CD4-positive, alpha-beta T cell treated with Interleukin-1 beta for 1 hour (primary cell): ENCODE data around the gene ANKRD52.
"Not testable (repeated sequence)": the region's sequence is repeated elsewhere in the genome, so short reads cannot be mapped to it uniquely, and the experiment has no call there.

Experiments
- DNase-seq, 2 donors: peaks; one replicate each; pipeline ENCODE4 v3.0.0-alpha.2; 2020 to 2022

Gene ANKRD52

DNA sequence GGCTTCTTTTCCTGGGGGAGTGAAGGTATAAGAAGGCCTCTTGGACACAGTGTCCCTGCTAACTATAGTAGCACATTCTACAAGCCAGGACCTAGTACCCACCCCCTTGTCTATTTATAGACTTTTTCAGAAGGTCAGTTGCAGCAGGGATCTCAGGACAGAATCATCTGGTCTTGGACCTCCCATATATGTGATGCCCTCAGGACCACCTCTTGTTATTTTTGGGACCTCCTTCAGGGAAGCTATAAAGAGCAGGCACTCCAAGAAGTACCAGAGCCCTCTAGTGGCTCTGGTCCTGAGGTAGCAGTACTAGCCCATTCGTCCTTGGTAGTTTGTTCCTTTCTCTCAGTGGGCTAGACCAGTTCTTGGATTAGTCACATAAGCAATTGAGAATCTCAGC lies 12.8 kb upstream of the ANKRD52 start:
- DNase-seq = no peak

DNA sequence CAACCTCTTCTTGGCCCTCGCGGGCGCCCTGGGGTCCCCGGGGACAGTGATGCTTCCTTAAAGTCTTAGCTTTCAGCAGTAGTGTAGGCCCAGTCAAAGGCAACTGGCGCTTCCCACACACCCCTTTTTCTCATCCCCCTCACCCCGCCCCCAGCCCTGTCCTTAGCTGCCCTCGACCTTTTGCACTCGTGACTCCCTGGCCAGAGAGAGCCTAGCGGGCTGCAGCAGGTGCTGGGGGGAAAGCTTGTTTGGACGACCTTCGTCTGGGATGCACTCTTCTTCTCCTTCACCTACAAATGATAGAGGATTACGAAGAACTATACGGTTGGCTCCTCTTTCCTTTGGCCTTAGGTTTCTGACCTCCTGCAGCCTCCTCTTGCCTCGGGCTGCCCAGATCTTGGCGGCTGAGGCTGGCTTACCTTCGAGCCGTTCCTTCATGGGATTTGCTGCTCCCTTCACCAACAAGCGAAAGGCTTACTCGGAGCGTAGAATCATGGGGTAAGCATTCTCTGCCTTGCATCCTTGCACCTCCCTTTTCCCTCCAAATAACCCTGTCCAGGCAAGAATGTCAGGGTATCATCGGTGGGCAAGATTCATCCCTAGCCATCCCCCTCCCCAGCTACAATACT lies 9.4 kb upstream of the ANKRD52 start:
- DNase-seq = no peak

DNA sequence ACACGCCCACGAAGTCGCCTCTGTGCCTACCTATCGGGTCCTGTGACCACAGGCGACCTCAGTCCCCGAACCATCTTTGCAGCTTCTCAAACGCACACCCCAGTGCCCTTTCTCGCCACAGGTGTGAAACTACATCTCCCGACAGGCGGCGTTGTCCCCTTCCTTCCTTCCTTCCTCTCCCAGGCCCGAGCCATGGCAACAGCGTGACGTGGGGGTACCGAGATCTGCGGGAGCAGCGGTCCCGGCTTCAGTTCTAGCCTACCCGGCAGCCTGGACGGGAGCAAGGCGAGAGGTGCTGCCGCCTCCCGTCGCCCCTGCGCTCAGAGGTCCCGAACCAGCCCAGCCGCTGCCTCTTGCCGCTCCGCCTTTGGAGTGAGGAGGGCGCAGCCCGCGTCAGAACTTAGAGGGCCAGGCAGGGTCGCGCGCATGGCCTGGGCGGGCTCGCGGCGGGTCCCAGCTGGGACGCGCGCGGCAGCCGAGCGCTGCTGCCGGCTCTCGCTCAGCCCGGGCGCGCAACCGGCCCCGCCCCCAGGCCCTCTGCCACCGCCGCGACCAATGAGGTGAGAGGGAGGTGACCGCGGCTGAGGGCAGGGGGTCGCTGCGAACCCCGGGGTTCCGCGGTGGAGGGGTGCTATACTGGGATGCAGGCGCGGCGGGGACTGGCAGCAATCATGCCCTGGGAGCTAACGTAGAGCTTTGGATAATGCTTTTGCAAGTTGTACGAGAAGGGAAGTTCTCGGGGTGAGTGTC lies 8.7 kb upstream of the ANKRD52 start, which contains the start of gene COQ10A:
Gene COQ10A, plus strand, starts transcription at position 250 of the 750 bp plus-strand sequence. Its CDS starts 177 bp downstream, at position 427.
- peak; percentile 89 to 91 for DNase-seq

DNA sequence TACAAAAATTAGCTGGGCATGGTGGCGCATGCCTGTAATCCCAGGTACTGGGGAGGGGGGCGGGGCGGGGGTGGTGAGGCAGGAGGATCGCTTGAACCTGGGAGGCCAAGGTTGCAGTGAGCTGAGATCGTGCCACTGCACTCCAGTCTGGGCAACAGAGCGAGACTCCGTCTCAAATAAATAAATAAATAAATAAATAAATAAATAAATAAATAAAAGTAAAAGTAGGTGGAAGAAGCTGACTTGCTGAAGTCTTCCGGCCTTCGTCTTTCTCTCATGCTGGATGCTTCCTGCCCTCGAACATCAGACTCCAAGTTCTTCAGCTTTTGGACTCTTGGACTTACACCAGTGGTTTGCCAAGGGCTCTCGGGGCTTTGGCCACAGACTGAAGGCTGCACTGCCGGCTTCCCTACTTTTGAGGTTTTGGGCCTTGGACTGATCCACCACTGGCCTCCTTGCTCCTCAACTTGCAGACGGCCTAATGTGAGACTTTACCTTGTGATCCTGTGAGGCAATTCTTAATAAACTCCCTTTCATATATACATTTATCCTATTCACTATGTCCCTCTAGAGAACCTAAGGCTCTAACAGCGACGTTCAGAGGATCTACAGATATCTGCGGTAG lies 8.0 kb upstream of the ANKRD52 start:
- not testable (repeated sequence) for DNase-seq

GRCh38 chr12:56262955-56263354 lies 4.8 kb upstream of the ANKRD52 start:
- not testable (repeated sequence) for DNase-seq

DNA sequence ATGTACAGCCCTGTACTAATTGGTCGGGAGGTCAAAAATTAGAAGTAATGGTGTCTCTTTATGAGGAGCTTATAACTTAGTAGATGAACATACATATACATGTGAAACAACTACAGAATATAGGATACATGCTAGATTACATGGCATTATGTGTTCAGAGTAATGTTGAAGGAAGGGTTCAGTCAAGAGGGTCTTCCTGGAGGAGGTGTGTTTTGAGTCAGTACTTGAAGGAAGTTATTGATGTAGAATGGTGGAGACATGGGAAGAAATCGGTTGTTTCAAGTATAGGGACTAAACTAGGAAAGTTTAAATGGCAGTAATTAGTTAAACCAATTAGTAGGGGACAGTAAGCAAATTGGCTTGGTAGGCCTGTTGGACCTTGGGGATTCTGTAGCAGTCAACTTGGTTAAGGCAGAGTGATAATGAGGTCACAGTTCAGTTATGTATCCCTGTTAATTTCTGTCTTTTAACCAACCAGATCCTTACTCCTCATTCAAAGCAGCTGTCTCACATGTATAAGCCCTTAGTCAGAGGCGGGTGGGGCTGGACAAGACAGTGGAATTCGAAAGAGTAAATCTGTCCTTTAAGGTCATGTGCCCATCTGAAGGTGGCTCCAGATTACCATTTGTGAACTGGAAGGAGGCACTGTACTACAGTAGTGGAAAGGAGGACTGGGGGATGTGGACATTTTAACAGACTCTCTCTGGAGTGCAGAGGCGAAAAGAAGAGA lies 3.5 kb upstream of the ANKRD52 start:
- DNase-seq = no peak

DNA sequence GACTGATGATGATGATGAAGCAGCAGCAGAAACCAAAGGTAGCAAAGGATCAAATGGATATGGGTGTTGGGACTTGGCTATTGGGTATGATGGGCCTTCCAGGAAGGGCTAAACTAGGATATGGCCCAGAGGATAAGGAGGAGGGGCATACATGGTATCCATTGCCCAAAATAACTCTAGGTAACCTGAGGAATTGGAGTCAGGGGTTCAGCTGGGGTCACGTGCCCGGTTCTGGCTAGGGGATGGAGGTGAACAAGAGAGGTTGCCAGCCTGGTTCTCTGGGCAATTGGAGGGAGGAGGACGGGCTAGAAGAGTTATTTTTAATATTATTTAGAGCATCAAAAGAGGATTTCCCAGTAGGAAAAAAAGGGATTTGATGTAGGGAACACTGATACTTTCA lies 2.7 kb upstream of the ANKRD52 start:
- no peak for DNase-seq

DNA sequence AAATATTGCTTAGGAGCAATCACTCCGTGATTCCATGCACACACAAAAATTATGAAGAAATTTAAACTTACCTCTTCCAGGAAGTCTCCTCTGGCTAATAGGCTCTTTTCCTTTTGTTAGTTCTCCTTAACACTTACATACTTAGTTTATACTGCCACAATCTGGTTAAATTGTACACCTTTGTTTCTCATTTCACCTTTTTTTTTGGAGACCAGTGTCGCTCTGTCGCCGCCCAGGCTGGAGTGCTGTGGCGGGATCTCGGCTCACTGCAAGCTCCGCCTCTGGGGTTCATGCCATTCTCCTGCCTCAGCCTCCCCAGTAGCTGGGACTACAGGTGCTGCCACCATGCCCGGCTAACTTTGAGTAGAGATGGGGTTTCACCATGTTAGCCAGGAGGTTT lies 2.2 kb upstream of the ANKRD52 start:
- DNase-seq = no peak

GRCh38 chr12:56258820-56259183 lies 618 bp upstream of the ANKRD52 start:
- no peak for DNase-seq

DNA sequence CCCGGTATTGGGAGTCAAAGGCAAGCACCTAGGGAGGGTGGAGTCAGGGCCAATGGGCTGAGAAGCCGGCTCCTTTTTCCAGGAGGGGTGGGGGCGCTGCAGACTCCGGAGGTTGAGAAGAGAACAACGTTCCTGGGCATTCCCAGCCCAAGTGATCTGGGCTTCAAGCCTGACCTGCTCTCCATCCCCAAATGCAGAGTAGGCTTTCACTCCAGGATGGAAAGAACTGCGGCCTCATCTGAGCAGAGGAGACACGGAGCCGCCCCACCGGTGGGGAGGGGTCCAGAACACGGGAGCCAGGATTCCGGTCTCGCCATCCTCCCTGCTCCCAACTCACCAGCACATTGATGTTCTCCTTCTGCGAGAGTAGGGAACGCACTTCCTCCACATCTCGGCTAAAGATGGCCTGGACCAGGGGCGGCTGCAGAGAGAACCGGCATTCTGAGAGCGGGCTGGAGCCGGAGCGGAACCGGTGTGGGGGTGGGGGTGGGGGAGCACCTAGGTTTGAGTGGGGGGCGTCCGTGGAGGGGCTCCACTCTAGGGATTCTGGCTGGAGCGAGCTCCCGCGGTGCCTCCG lies 605 bp downstream of the ANKRD52 start:
- no peak for DNase-seq

- no peak for DNase-seq
Observed at GRCh38 chr12:56257071-56257470, 1.1 kb downstream of the ANKRD52 start.

DNA sequence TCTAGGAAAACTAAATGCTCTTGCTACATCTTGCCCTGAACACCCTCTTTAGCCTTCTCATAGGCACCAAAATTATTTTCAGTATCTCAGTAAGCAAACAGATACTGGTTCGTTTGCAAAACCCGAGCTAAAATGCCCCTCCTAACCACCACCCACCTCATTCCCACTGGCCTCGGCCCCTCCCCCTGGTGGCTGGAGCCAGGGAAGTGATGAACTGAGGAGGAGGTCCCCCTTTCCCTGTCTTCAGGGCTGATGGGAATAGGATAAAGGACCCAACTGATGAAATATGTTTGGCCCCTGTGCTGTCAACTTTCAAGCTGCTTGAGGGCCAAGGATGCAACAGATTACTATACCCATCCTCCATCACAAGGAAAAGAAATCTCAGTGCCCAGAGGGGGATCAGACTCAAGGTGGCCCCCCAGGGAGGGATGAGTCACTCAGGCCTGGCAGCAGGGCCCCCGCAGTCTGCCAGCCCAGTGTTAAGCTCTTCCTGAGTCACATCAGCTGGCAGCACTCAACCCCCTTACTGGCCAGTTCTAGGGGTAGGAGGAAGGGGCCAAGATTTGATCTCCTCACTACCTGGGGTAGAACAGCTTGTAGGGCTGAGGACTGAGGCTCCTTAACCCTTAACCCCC lies 1.7 kb downstream of the ANKRD52 start:
- no peak for DNase-seq

DNA sequence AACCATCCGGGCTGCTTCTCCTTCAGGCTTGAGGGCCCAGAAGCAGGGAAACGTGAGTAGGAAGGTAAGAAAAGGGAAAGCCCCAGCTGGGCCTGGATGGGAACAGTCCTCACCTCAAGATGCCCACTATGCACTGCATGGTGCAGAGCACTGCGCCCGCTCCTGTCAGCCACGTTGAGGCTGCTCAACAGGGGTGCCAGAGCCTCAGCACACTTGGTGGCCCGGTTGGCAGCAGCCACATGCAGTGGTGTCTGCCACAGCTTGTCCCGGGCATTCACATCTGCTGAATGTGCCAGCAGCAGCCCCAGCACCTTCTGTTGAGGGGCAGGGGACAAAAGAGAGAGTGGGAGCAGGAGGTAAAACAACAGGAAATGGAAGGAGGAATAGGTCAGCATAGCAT lies 2.5 kb downstream of the ANKRD52 start:
- DNase-seq = no peak

- no peak for DNase-seq
Observed at GRCh38 chr12:56253091-56253490, 5.1 kb downstream of the ANKRD52 start.

- DNase-seq = no peak
Observed at GRCh38 chr12:56252649-56253048, 5.5 kb downstream of the ANKRD52 start.

GRCh38 chr12:56248711-56249110 lies 9.5 kb downstream of the ANKRD52 start:
- DNase-seq = no peak

GRCh38 chr12:56247923-56248322 lies 10.3 kb downstream of the ANKRD52 start:
- no peak for DNase-seq

- DNase-seq = no peak
Observed at GRCh38 chr12:56244494-56244893, 13.7 kb downstream of the ANKRD52 start.

DNA sequence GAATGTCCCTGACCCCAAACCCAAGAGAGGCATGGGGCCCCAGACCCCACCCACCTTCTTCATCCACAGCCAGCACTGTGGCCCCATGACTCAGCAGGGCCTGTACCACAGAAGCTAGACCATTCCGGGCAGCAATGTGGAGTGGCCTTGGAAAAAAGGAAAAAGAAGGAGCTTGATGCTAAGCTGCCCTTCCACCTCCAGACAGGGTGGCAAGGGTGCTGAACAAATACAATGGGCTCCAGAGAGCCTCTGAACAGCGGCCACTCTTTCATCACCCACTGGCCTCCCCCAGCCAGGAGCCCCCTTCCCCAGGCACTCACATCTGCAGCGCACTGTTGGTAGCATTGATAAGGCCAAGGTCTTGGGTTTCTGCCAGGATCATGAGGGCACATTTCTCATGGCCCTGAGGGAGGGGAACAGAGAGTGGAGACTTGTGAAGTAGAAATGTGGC lies 14.4 kb downstream of the ANKRD52 start:
- DNase-seq = no peak

- DNase-seq = no peak
Observed at GRCh38 chr12:56242986-56243385, 15.2 kb downstream of the ANKRD52 start.

DNA sequence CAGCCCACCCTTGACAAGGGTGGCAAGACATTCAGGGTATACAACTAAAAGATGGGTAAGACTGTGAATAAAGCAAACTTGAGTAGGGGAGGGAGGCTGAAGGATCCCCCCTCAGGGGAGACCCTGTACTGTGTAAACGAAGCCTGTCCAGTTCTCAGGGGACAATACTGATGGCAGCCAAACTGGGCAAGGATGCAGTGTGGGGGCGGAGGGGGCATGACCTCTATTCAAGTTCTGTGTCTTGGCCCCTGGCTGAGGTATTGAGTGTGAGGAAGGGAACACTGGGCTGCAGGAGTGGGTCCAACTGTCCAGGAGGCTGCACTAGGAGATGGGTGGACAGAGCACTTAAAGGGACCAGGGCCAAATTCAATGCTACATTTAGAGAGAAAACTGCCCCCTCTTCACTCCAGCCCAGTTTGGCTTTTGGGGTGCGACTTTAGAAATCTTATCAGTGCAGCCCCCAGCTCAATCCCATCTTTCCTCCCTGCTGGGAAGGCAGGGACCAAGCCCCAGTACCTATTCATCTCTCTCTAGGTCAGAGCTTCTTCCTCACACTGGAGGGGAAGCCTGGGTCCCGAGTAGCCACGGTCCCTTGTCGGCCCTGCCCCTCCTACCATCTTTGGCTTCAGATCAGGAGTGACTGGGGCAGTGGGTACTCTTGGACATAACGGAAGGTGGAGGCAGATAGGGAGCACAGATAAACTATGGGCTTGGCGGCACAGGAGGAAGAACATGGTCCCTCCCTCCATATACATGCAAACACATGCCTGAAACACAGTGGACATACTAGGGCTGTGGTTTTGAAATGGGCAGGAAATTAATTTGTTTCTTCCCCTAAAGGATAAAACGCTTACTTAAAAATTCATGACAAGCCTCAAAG lies 16.5 kb downstream of the ANKRD52 start:
- no peak for DNase-seq
